Globus pallidus (tissue), 1 donor: ENCODE results near the gene NUDT14.

Experiments used
- DNase-seq: peaks from one replicate; pipeline ENCODE4 v3.0.0-alpha.2; 2015; ENCODE audit warnings: low spot score

Gene NUDT14

DNA sequence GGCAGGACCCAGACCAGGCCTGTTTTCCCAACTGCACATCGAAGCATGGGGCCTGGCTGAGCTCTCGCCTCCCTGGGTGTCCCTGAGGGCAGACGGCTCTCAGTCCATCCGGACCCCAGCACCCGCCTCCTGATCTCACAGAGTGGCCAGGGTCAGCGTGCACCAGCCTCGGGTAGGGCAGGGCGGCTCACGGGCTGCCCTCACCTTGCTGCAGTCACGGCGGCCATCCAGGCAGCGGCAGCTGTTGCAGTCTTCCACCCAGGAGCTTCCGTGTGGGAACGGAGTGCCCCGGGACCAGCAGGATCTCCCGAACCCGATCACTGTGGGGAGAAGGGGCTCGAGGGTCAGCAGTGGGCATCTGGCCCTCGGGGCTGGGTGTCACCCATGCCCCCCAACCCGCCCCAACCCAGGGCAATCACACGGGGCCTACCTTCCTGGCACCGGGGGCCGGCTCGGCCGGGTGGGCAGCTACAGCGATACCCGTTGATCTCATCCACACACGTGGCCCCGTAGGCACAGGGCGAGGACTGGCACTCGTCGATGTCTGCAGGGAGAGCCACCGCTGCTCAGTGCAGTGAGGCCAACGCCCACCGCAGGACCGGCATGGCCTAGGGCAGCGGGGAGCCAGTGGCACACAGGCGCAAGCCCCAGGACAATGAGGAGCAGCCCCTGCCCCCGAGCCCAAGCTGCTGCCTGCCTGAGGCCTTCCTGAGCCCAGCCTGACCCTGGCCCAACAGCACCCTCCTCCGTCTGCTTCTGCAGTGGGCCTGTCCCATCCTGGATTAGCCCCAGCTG is 34.7 kb downstream of the NUDT14 start:
- no peak for DNase-seq

- DNase-seq = no peak
These were observed 35.5 kb downstream of the NUDT14 start for GRCh38 chr14:105145381-105146180.

GRCh38 chr14:105144666-105145380 is 36.3 kb downstream of the NUDT14 start:
- no peak for DNase-seq

GRCh38 chr14:105144026-105144665 is 37.0 kb downstream of the NUDT14 start:
- DNase-seq = no peak

DNA sequence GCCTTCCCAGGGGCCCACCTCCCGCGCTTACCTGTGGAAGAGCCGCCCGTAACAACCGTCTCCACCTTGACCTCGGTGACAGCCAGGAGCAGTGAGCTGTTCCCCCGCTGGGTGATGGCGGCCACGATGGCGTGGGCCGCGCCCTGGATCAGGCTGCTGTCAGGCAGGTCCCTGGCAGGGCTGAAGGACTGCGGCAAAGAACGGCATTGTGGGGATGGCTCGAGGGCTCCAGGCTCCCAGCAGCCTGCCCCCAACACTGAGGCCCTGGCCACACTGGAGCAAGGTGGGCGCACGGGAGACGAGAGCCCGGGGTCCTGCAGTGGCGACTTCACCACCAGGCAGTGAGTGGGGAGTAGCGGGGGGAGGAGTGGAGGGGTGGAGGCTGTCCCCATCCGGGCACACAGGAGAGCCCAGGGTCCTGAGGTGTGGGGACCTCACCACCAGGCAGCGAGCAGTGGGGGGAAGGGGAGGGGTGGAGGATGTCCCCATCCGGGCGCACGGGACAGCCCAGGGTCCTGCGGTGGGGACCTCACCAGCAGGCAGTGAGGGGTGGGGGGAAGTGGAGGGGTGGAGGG is 37.6 kb downstream of the NUDT14 start:
- no peak for DNase-seq

- no peak for DNase-seq
These were observed 38.3 kb downstream of the NUDT14 start for GRCh38 chr14:105142651-105143450.

DNA sequence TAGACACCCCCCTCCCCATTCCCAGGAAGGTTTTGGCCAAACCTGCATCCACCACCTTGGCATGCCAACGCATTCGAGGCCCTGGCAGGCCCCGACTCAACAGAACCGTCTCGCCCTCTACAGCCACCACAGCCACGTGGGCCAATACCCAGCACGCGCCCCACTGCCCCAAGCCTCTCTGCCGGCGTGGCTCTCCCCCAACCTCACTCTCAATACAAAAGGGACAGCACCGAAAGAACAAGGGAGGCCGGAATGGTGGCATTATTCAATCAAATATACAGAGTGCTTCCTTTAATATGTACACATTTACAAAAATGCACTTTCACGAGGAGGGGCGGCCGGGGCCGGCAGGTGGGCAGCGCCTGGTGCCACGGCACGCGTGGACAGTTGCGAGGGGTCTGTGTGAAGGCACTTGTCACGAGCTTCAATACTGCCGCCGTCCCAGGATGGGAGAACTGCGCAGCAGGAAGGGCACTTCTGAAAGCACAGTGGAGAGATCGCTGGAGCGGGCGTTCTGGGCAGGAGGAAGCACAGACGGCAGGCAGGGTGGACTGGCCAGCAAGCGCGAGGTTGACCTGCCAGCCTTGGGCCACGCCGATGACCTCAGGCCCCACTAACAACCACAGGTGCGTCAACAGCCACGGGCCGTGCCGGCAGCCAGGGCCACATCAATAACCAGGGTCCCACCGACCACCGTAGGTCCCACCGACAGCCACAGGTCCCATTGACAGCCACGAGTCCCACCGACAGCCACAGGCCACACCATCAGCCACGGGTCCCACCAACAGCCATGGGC is 39.4 kb downstream of the NUDT14 start:
- DNase-seq = no peak

DNA sequence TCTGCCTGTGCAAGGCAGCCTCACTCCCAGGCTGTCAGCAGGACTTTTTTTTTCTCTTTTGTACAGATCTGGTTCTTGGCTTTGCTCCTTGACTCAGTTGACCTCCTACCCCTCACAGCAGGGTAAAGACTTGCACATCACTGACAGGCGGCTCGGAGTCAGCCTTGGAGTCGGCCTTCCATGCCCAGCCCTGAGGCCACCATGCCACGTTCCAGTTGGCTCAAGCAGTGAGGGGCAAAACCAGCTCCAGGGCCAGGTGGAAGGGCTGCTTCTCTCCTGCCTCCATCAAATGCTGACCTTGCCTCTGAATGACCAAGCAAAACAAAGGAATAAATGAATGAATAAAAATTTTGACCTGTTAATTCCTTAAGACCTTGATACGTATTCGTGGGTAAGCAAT is 40.1 kb downstream of the NUDT14 start:
- no peak for DNase-seq

- no peak for DNase-seq
These were observed 40.5 kb downstream of the NUDT14 start for GRCh38 chr14:105140581-105140980.

GRCh38 chr14:105139831-105140239 is 41.3 kb downstream of the NUDT14 start:
- DNase-seq = no peak

GRCh38 chr14:105139212-105139825 is 41.8 kb downstream of the NUDT14 start:
- DNase-seq = no peak

GRCh38 chr14:105138551-105139111 is 42.5 kb downstream of the NUDT14 start:
- DNase-seq = no peak

GRCh38 chr14:105138021-105138541 is 43.0 kb downstream of the NUDT14 start:
- DNase-seq = no peak

DNA sequence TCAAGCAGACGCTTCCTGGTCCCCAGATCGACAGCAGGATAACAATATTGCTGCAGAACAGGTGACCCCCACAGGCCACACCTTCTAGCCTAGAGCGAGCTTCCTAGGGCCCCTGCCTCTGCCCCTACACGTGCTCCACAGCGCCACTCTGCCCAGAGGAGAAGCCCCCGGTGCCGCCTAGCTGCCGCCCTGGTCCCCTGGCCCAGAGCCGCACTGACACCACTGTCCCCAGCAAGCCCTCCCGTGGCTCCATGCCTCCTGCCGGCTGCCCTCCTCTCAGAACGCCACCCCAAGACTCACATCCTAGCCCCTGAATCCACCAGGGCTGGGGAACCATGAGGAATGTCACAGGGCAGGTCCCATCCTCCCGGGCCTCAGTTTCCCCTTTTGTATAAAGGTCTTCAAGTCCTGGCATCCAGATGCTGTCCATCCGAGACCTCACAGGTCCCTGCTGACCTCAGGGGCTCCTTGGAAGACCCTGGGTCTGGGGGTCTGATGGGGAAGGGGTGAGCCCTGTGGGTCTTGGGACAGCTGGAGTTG is 43.6 kb downstream of the NUDT14 start:
- no peak for DNase-seq

DNA sequence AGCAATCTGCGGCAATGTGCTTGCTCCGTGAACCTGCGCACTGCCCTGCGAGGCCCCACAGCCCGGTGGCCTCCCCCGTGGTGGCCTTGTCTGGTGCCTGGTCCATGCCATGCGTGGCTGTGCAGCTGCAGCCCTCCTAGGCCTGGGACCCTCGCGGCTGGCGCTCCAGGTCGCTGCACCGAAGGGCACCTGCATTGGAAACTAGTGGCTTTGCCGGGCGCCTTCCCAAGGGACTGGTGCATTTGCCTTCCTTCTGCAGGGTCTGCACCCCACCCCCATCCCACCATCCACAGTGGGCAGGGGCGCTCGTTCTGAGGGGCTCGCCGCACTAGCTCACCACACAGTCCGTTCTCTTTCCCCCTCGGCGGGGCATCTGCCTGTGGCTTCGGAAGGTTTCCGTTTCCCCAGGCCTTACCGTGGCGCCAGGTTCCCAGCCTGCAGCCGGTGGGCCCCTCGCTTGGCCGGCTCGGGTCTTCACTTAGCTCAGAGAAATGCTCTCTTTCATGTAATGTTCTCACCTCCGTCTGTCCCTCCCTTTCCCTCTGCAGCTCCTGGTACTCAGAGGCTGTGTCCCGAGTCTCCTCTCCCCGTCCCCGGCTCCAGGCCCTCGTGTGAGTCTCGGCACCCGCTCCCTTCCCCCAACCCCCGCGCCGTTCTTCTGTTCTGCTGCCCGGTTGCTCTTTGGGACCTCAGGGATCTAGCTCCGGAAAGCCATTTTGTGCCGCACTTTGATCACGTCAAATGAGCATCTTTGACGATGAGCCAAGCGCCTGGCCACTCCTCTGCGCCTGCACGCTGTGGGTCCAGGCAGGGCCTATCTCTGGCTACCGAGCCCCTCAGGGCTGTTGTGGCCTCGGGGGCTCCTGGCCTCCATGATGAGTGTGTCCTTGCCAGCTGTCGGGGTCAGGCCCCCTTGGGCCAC is 44.5 kb downstream of the NUDT14 start:
- no peak for DNase-seq

GRCh38 chr14:105135700-105136395 is 45.3 kb downstream of the NUDT14 start:
- no peak for DNase-seq
